RWPE2 (cell line): Measurements from ENCODE around the gene RELN.

ENCODE experiments used
- ATAC-seq: fragments of 200-7000 bp; cut with Tn5 transposase; 3 replicates; pipeline ENCODE4 v1.9.1; 2021; ENCODE audit warnings: low read depth
- DNase-seq: peaks from one replicate; pipeline ENCODE4 v3.0.0-alpha.2; 2020; ENCODE audit warnings: low spot score
- H3K27ac ChIP-seq: fragments of 450-650 bp; 2 replicates; pipeline ENCODE4 v1.5.1; 2017; ENCODE audit warnings: mild to moderate bottlenecking; ENCODE audit not compliant: poor library complexity, severe bottlenecking
- H3K27me3 ChIP-seq: fragments of 250-450 bp; sonication (Bioruptor Pico); 2 replicates; pipeline ENCODE4 v1.5.1; 2021; ENCODE audit warnings: mild to moderate bottlenecking, moderate library complexity; ENCODE audit not compliant: insufficient read depth, poor library complexity, severe bottlenecking
- H3K36me3 ChIP-seq: fragments of 250-450 bp; sonication (Bioruptor Pico); 2 replicates; pipeline ENCODE4 v1.5.1; 2020; ENCODE audit warnings: low read depth, mild to moderate bottlenecking, moderate library complexity
- H3K4me1 ChIP-seq: fragments of 250-450 bp; sonication (Bioruptor Pico); 2 replicates; pipeline ENCODE4 v1.5.1; 2021; ENCODE audit warnings: mild to moderate bottlenecking, moderate library complexity; ENCODE audit not compliant: insufficient read depth, poor library complexity, severe bottlenecking
- H3K4me3 ChIP-seq: fragments of 250-450 bp; sonication (Bioruptor Pico); 2 replicates; pipeline ENCODE4 v1.5.1; 2021; ENCODE audit warnings: mild to moderate bottlenecking, moderate library complexity; ENCODE audit not compliant: severe bottlenecking
- H3K9me3 ChIP-seq: fragments of 250-450 bp; sonication (Bioruptor Pico); 2 replicates; pipeline ENCODE4 v1.5.1; 2021; ENCODE audit warnings: mild to moderate bottlenecking, moderate library complexity; ENCODE audit not compliant: severe bottlenecking
- TF ChIP-seq, protein P1 (sequence below): fragments of 450-650 bp; IDR thresholded peaks from one replicate; pipeline ENCODE4 v1.5.1; 2017; ENCODE audit warnings: mild to moderate bottlenecking, moderate library complexity; ENCODE audit not compliant: poor library complexity, severe bottlenecking

Gene RELN

DNA sequence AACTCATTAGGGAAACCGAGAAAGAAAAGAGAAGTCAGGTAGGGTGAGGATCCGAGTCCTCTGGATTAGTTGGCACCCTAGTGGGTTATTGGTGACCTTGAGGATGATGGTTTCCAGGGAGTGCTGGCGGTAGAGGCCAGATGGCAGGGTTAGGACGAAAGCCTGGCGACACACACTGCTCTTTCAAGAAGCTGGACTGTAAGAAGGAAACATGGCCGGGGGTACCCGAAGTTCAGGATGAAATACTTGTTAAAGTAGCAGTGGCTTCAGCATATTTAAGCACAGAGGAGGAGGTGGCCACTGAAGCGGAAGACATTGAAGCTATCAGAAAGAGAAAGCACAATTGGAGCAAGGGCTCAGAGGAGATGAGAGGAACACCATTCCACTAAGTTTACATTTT lies 224.6 kb downstream of the RELN start:
- DNase-seq (no peak), ATAC-seq (no peak)
- no peak overlapping the region for H3K4me3 ChIP-seq
- H3K27ac ChIP-seq = no peak overlapping the region
- H3K4me1 ChIP-seq = no peaks in the 10 kb centered on the region
- TF ChIP-seq, protein P1, sequence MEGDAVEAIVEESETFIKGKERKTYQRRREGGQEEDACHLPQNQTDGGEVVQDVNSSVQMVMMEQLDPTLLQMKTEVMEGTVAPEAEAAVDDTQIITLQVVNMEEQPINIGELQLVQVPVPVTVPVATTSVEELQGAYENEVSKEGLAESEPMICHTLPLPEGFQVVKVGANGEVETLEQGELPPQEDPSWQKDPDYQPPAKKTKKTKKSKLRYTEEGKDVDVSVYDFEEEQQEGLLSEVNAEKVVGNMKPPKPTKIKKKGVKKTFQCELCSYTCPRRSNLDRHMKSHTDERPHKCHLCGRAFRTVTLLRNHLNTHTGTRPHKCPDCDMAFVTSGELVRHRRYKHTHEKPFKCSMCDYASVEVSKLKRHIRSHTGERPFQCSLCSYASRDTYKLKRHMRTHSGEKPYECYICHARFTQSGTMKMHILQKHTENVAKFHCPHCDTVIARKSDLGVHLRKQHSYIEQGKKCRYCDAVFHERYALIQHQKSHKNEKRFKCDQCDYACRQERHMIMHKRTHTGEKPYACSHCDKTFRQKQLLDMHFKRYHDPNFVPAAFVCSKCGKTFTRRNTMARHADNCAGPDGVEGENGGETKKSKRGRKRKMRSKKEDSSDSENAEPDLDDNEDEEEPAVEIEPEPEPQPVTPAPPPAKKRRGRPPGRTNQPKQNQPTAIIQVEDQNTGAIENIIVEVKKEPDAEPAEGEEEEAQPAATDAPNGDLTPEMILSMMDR = no peak
- no peaks in the 10 kb centered on the region for H3K27me3 ChIP-seq
- H3K9me3 ChIP-seq = no peaks in the 10 kb centered on the region
- H3K36me3 ChIP-seq = no peaks in the 10 kb centered on the region

DNA sequence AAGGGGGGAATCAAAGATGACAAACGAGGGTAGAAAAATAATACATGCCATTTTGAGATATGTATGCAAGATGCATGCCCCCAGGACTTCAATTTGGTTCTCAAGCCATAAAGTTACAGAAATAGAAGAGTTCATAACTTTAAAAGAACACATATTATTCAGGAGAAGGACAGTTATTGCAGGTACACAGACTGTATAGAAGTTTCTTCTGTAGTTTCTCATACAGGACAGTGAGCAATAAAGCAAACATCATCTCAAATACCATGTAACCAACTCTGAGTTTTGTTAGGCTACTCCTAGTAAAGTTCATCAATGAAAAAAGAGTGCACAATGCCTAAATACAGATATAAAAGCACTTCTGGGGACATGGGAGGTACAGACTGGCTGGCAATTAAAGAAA lies 226.6 kb downstream of the RELN start:
- DNase-seq = no peak

DNA sequence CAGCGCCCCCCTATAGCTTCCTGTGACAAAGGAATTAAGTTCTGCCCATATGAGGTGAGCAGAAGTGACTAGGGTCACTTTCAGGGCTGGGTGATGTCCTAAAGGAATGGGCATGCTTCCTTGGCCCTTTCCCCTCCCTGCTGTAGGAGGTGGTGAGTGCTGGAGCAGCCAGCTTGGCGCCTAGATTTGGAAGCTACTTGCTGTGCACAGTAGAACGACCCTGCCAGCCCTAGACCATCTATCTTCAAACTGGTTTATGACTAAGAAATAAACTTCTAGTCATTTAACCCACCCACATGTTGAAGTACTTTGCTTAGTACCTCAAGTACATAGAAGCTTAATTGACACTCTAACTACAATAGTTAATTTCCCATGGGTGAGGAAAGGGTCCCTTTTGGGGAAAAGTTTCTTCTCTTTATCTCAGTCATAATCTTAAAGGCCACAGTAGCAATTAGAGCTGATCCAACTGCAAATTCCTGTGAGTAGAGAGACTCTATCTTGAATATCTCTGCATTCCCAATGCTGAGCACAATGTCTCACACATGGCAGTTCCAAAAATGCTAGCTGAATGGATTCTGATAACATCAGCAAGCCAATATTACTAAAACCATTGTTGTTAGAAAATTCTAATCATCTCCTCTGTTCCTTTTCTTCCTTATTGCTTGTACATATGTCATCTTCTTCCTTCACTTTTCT lies 227.2 kb downstream of the RELN start:
- no peak for ATAC-seq
- TF ChIP-seq, protein P1 = no peak

More for the DNA sequence above, 226.6 kb downstream of the RELN start:
- H3K36me3 ChIP-seq = no peaks in the 10 kb centered on the region
- no peaks in the 10 kb centered on the region for H3K9me3 ChIP-seq
- TF ChIP-seq, protein P1 = no peak
- H3K27ac ChIP-seq = no peak overlapping the region
- ATAC-seq = no peak
- H3K27me3 ChIP-seq = no peaks in the 10 kb centered on the region
- H3K4me1 ChIP-seq = no peaks in the 10 kb centered on the region
- no peak overlapping the region for H3K4me3 ChIP-seq

DNA sequence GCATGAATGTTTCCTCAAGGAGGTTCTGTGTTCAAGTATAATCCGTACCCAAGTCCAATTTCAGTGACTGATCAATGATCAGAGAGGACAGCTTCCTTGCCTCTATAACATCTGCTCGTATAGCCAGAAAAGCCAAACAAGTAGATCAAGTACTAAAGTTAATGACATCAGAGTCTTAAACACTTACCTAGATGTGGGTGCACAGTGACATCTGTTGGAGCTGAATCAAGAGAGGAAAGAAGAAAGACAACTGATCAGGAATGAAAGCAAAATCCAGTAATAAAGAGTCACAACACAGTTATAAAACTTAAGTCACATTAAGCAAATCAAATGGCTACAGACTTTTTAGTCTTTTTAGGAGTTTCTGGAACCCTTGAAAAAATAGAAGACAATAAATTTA lies 236.5 kb downstream of the RELN start:
- TF ChIP-seq, protein P1 = peak; percentile 71
- H3K27ac ChIP-seq = no peak overlapping the region
- no peak for DNase-seq
- peak; percentile 64 for ATAC-seq
- no peaks in the 10 kb centered on the region for H3K27me3 ChIP-seq
- no peaks in the 10 kb centered on the region for H3K36me3 ChIP-seq
- H3K4me3 ChIP-seq = no peak overlapping the region
- H3K4me1 ChIP-seq = no peaks in the 10 kb centered on the region
- no peaks in the 10 kb centered on the region for H3K9me3 ChIP-seq

More for the DNA sequence above, 227.2 kb downstream of the RELN start:
- H3K9me3 ChIP-seq = no peaks in the 10 kb centered on the region
- no peak overlapping the region for H3K4me3 ChIP-seq
- H3K27ac ChIP-seq = no peak overlapping the region
- no peak for DNase-seq
- no peaks in the 10 kb centered on the region for H3K4me1 ChIP-seq
- no peaks in the 10 kb centered on the region for H3K36me3 ChIP-seq
- no peaks in the 10 kb centered on the region for H3K27me3 ChIP-seq

DNA sequence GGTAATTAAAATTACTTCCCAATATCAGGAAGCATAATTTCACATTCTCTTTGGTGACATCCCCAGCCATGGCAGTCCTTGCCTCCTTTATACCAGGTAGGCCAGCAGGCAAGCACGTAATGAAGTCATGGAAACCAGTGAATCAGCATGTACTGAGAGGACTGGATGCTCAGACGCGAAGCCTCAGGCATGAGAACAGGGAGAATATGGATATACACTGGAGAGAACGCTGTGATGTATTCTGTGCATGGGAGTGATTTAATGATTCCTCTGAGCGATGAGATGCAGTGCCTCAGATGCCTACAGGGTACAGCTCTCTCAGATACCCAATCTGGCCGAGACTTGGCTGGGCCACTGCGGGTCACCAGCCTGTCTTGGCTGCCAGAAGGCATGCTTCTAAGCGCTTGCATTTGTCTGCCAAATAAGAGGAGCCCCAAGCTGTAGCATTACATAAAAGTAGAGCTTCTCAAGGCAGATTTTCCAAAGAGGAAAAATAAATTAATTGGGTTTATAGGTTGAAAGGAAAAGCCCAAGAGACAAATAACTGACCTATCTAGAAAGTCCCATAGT lies 238.1 kb downstream of the RELN start:
- no peak overlapping the region for H3K27ac ChIP-seq
- DNase-seq (no peak), ATAC-seq (no peak)
- no peaks in the 10 kb centered on the region for H3K4me1 ChIP-seq
- TF ChIP-seq, protein P1 = no peak
- H3K36me3 ChIP-seq = no peaks in the 10 kb centered on the region
- H3K4me3 ChIP-seq = no peak overlapping the region
- no peaks in the 10 kb centered on the region for H3K27me3 ChIP-seq
- no peaks in the 10 kb centered on the region for H3K9me3 ChIP-seq
